ENCODE results near the gene RNU6-8.
A peak's percentile ranks its signal among the peaks of the same experiment; 100 is the strongest.

Gene RNU6-8

GRCh38 chr14:32203928-32204357, 874 bp upstream of the RNU6-8 start:
- DNase-seq, result peak in 1 of 2 donors; percentile 22

GRCh38 chr14:32202491-32202997, 525 bp downstream of the RNU6-8 start:
- DNase-seq, result no peak

- DNase-seq, result peak; percentile 34 to 50
These were observed 1.1 kb downstream of the RNU6-8 start, which contains the start of gene RNU6-7 for GRCh38 chr14:32201816-32202490. TSS of gene RNU6-7 (plus strand) at chr14:32202045.

GRCh38 chr14:32201193-32201815, 1.8 kb downstream of the RNU6-8 start:
- DNase-seq, result peak; percentile 80 to 85

GRCh38 chr14:32200368-32201192, 2.5 kb downstream of the RNU6-8 start:
- DNase-seq, result no peak

- DNase-seq, result no peak
These were observed 5.2 kb downstream of the RNU6-8 start for GRCh38 chr14:32197919-32198318.

- DNase-seq, result no peak
These were observed 7.4 kb downstream of the RNU6-8 start for GRCh38 chr14:32195636-32196035.

GRCh38 chr14:32193532-32193931, 9.5 kb downstream of the RNU6-8 start:
- no peak for DNase-seq

GRCh38 chr14:32192712-32193373, 10.2 kb downstream of the RNU6-8 start:
- DNase-seq, result no peak

- no peak for DNase-seq
These were observed 12.4 kb downstream of the RNU6-8 start for GRCh38 chr14:32190673-32191072.

GRCh38 chr14:32189811-32190210, 13.3 kb downstream of the RNU6-8 start:
- no peak for DNase-seq

- no peak for DNase-seq
These were observed 16.8 kb downstream of the RNU6-8 start for GRCh38 chr14:32186248-32186647.

- no peak for DNase-seq
These were observed 18.0 kb downstream of the RNU6-8 start for GRCh38 chr14:32185097-32185496.

GRCh38 chr14:32183151-32184058, 19.7 kb downstream of the RNU6-8 start:
- DNase-seq, result no peak

- DNase-seq, result no peak
These were observed 31.6 kb downstream of the RNU6-8 start for GRCh38 chr14:32171469-32171868.

- DNase-seq, result no peak
These were observed 33.9 kb downstream of the RNU6-8 start for GRCh38 chr14:32169191-32169590.

GRCh38 chr14:32167907-32168306, 35.2 kb downstream of the RNU6-8 start:
- no peak for DNase-seq

GRCh38 chr14:32166924-32167323, 36.1 kb downstream of the RNU6-8 start:
- DNase-seq, result no peak

GRCh38 chr14:32166029-32166428, 37.0 kb downstream of the RNU6-8 start:
- no peak for DNase-seq
